A204.1 (cell line): ENCODE measurements around the gene WDR90.

Experiments
- FAIRE-seq: peaks from 2 replicates; lab custom pipeline; 2012; peaks lifted over from hg19 to GRCh38; lab: Jason Lieb, UNC

The WDR90 gene

GRCh38 chr16:638836-639235 is 10.3 kb upstream of the WDR90 start:
- no peak for FAIRE-seq

- no peak for FAIRE-seq
Measured at GRCh38 chr16:640614-641013, 8.6 kb upstream of the WDR90 start.

- no peak for FAIRE-seq
Measured at GRCh38 chr16:641326-642188, 7.6 kb upstream of the WDR90 start, which contains the start of gene MCRIP2. Gene MCRIP2, plus strand, starts transcription at chr16:641828. Its CDS starts 164 bp downstream, at chr16:641992.

GRCh38 chr16:642189-643049 is 6.7 kb upstream of the WDR90 start:
- FAIRE-seq = no peak

DNA sequence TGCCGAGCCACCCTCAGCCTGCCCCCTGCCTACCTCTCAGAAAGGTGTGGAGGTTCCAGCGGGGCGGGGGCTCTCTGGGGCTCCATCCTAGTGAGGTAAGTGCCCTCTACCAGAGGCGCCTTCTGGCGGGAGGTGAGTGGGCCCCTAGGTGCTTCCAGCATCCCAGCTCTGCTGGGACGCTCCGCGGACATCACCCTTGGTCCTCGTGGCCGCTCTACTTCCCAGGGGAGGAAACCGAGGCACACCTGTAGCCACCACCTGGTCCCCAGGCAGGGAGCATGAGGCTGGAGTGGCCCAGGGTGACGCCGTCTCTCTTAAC is 6.2 kb upstream of the WDR90 start:
- no peak for FAIRE-seq

DNA sequence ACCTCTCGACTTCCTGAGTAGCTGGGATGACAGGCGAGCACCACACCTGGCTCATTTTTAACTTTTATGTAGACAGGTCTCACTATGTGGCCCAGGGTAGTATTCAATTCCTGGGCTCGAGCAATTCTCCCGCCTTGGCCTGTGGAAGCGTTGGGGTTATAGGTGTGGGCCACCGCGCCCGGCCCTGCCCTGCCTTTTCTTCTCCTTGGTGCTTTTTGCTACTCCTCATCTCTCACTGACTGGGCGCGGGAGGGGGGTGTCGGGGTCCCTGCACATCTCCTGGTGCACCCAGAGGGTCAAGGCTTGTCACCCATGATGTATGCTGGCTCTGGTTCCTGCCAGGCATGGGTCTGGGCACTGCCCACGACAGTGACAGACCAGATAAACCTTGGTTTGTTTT is 4.6 kb upstream of the WDR90 start:
- FAIRE-seq = no peak

DNA sequence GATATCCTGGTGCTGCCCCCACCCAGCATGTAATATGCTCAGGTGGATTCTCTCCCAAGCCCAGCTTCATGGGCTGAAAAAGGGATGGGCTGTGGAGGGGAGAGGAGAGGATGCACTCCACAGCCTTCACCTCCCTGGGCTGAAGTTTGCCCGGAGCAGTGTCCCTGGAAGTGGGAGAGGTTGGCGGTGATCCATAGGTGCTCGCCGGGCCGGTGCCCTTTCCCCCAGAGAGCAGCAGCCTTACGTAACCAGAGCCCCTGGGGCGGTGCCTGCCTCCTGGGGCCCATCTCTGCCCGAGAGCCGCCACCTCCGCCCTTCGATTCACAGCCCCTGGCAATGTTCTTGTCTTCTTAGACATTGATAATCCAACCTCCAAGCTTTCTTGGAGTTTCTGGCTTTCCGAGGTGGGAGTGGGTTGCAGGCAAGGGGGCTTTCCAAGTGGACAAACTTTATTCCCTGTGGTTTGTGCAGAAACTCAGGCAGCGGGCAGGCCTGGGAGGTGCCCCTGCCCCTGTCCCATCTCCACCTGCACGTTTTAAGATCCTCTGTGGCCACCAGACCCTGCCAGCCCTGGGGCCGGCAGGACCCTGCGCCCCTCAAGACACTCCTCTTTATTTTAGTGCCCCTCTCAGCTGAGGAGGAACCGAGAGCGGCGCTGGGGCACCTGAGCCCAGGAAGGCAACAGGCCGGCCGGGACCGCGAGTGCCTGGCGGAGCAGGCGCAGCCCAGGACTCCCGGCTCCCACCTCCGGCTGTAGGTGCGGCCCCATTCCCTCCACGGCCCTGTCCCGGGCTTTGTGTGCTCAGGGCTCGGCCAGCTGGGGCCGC is 3.1 kb upstream of the WDR90 start:
- FAIRE-seq = no peak

DNA sequence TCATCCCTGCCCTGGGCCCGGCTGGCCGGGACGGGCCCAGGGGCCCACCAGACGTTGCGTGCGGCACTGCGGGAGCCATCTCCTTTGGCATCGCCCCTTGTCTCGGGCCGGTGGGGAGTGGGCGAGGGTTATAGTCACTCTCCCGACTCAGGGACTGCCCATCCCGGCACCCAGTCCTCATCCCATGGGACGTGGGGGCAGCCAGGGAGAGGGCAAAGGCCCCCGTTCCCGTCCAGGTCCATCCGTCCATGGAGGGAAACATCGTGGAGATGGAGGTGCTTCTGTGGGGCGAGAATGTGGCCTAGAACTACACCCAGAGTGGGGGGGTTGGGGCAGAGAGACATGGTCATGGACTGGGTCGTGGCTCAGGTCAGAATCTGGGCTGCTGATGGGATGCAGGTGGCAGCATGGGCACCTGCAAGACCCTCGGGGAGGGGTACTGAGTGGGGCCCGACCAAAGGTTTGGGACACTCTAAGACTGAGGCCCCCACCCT is 2.4 kb upstream of the WDR90 start:
- FAIRE-seq = no peak

GRCh38 chr16:647173-647902 is 1.8 kb upstream of the WDR90 start:
- FAIRE-seq = no peak

DNA sequence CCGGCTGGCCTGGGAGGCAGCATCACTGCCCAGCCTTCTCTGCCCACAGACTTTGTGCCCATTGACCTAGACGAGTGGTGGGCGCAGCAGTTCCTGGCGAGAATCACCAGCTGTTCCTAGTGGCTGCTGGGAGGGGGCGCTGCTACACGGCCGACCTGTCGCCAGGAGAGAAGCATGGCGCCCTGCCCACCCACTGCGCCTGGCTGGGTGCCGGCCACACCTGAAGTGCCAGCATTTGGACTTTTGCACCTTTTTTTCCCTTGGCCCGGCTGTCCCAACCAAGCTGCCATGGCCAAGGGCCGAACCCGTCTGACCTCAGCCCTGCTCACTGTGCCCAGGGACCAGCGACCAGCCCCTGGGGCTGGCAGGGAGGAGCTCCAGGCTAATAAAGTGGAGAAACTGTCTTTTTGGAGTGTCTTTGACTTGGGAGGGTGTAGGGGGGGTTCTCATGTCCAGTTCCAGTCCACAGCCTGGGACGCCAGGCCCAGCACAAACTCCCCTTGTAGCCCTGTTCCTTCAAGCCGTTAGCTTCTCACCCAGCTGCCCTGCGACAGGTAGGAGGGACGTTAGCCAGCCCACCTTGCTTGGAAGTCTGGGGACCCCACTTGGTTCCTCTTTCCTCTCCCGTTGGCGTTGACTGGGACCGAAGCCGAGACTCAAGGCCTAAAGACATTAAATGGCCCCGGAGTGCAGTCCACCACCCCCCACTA is 939 bp upstream of the WDR90 start:
- no peak for FAIRE-seq

GRCh38 chr16:649631-650030 is 466 bp downstream of the WDR90 start:
- FAIRE-seq = no peak

DNA sequence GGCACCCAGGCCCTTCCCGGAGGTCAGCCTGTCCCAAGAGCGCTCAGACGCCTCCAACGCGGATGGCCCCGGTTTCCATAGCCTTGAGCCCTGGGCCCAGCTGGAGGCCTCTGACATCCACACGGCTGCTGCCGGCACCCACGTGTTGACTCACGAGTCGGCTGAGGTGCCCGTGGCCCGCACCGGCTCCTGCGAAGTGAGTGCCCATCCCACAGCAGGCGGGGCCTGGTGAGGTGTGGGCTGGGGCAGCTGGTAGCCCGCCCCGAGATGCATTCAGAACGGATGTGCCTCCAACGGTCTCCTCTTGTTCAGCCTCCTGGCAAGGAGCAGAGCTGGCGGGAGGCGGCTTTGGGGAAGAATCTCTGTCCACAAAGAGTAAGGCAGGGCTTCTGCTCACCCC is 2.7 kb downstream of the WDR90 start:
- no peak for FAIRE-seq

DNA sequence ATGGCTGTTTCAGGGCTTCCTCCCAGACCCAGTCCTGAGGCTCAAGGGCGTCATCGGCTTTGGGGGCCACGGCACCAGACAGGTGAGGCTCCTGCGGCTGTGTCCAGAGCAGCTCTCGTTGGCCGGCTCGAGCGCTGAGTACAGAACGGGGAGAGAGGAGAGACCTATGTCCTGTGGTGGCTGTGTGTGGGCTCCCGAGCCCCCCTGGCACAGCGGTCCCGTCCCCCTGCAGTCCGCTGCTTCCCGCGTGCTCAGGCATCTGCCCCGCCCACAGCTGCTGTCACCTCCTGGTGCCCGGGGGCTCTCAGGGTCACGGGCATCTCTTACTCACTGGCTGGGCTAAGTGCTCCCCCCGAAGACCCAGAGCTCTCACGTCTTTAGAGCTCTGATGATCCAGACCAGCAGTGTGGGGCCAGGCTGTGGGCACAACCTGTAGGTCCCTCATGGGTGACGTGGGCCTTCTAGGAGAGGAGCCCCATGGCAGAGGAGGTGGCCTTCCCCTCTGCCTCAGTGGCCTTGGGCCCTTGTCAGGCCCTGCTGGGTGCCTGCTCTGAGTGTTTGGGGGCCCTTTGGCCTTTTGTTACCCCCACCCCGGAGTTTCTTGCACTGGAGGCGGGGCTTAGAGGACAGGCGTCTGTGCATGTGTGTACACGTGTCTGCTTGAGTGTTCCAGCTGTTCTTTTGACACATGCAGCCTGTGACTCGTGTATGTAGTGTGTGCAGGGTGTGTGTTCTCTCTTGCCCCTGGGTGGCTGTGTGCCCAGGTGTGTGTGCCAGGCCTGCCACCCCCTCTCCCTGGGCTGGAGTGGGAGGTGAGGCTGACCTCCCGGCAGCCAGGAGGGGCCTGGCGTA is 3.5 kb downstream of the WDR90 start:
- FAIRE-seq = no peak

GRCh38 chr16:654034-654433 is 4.9 kb downstream of the WDR90 start:
- FAIRE-seq = no peak

DNA sequence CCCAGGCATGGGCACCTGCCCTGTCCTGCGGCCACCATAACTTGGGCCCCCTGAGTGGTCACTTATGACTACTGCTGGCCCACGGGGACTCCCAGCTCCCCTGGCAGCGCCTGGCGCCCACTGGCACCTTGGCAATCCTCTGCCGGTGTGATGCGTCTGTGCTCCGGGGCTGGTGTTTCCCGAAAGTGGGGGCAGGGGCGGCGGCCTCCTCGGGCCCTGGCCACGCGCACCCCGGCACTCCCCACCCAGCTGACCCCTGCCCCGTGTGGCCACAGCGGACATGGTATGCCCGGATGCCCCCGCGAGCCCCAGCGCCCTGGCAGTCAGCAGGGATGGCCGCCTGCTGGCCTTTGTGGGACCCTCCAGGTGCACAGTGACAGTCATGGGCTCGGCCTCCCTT is 8.3 kb downstream of the WDR90 start:
- FAIRE-seq = no peak

GRCh38 chr16:658679-659571 is 9.8 kb downstream of the WDR90 start:
- FAIRE-seq = no peak

DNA sequence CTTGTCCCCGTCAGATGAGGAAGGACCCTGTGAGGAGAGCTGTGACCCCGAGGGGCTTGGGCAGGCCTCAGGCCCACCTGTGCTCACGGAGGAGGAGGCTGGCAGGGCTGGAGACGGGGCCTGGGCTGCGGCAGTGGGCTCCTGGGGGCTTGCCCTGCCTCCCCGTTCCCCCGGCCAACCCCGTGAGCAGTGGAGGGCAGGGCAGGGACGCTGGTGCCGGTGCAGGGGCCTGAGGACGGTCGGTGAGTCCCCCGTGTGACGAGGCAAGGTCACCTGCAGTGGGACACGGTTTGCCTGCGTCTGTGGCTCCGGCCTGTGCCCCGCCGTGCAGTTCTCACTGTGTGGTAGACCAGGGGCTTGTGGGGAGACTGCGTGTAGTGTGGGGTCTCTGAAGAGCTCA is 10.5 kb downstream of the WDR90 start:
- no peak for FAIRE-seq

DNA sequence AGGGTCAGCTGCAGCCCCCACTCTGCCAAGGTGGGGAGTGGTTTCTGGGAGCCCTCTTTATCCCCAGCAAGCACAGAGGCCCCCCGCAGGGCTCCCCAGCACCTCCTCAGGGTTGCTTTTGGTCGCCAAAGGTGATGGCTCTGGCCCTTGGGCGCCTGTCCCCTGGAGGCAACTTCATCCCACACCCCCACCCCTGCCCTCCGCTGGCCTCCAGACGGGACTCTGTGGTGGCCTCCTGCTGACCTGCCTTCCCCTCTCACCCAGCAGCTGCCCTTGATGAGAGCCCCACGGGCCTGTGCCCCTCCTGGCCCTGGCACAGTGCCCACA is 10.9 kb downstream of the WDR90 start:
- FAIRE-seq = no peak

- no peak for FAIRE-seq
Measured at GRCh38 chr16:660459-661183, 11.5 kb downstream of the WDR90 start.
